Sigmoid colon (tissue), 4 donors: ENCODE results near the gene MYL1.

Source experiments
- EP300 ChIP-seq, 4 donors: sonication (generic); formaldehyde crosslinking; IDR thresholded peaks; one replicate each; pipeline ENCODE4 v1.6.1; 2017; ENCODE audit warnings: antibody characterized with exemption in 4 of 4
- POLR2A ChIP-seq, 2 donors: fragments of 450-650 bp; IDR thresholded peaks; one replicate each; pipeline ENCODE4 v1.6.1; 2016; ENCODE audit warnings: antibody characterized with exemption in 2 of 2, mild to moderate bottlenecking in 2 of 2, moderate library complexity in 2 of 2
- POLR2AphosphoS5 ChIP-seq, 4 donors: sonication (generic); formaldehyde crosslinking; IDR thresholded peaks; one replicate each; pipeline ENCODE4 v1.6.1; 2017; ENCODE audit warnings: antibody characterized with exemption in 4 of 4
- TF ChIP-seq, protein P1 (sequence below), 4 experiments: fragments of 450-650 bp in 3 of 4; fragments of 200-600 bp in 1 of 4; IDR thresholded peaks; one replicate each; pipeline ENCODE4 v1.5.1; 2016 to 2019; ENCODE audit warnings: antibody characterized with exemption in 4 of 4, mild to moderate bottlenecking in 3 of 4, moderate library complexity in 2 of 4

DNA sequence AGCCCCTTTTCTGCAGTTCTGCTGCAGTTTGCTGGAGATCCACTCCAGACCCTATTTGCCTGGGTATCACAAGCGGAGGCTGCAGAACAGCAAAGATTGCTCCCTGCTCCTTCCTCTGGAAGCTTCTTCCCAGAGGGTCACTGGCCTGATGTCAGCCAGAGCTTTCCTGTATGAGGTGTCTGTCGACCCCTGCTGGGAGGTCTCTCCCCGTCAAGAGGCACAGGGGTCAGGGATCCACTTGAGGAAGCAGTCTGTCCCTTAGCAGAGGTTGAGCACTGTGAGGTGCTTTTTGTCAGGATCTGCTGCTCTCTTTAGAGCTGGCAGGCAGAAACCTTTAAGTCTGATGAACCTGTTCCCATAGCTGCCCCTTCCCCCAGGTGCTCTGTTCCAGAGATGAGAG is 42.0 kb upstream of the MYL1 start:
- TF ChIP-seq, protein P1, sequence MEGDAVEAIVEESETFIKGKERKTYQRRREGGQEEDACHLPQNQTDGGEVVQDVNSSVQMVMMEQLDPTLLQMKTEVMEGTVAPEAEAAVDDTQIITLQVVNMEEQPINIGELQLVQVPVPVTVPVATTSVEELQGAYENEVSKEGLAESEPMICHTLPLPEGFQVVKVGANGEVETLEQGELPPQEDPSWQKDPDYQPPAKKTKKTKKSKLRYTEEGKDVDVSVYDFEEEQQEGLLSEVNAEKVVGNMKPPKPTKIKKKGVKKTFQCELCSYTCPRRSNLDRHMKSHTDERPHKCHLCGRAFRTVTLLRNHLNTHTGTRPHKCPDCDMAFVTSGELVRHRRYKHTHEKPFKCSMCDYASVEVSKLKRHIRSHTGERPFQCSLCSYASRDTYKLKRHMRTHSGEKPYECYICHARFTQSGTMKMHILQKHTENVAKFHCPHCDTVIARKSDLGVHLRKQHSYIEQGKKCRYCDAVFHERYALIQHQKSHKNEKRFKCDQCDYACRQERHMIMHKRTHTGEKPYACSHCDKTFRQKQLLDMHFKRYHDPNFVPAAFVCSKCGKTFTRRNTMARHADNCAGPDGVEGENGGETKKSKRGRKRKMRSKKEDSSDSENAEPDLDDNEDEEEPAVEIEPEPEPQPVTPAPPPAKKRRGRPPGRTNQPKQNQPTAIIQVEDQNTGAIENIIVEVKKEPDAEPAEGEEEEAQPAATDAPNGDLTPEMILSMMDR (IDR thresholded peaks at IDR 0.05) = no peak
- no peak for TF ChIP-seq POLR2A (IDR thresholded peaks at IDR 0.05)
- TF ChIP-seq POLR2AphosphoS5 (IDR thresholded peaks at IDR 0.05) = no peak
- no peak for TF ChIP-seq EP300 (IDR thresholded peaks at IDR 0.05)
